Stimulated activated CD8-positive, alpha-beta memory T cell treated with anti-CD3 and anti-CD28 coated beads, Interleukin-7, amount 100 ng/mL, for 48 hours (primary cell): ENCODE measurements around the gene TMEM187.
A peak's percentile ranks its signal among the peaks of the same experiment; 100 is the strongest.

Experiments
- DNase-seq, 2 donors: peaks; one replicate each; pipeline ENCODE4 v3.0.0-alpha.2; 2020; ENCODE audit warnings: low read depth in 1 of 2; ENCODE audit errors: extremely low read depth in 1 of 2

Gene TMEM187

DNA sequence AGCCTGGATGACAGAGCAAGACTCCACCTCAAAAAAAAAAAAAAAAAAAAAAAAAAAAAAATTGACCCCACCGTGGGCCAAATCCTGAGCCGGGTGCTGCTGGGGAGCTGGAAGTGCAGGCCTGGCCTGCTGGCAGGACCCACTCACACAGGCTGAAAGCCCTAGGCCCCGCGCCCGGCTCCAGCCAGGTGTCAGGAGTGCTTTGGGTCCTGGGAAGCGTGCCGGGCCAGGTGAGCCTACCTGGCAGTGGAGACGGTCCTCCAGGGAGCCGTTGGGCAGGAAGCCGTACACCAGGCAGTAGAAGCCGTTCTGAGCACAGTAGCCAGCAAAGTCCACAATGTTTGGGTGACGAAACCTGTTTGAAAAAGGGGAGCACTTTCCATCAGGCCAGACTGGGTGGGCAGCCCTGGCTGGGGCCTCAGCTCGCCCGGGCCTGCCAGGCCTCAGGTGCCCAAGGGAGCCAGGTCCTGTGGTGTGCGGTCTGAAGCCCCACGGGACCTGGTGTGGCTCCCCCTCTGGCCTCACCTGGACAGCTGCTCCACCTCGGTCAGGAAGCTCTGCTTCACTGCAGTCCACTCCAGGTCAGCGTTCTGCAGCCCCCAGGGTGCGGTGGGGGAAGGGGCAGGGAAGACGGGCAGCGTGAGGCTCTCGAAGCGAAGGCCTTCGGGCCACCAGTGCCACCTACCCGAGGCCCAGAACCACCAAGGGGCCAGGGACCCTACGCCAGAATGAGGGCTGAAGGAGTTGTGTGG lies 45.4 kb downstream of the TMEM187 start:
- DNase-seq = no peak

DNA sequence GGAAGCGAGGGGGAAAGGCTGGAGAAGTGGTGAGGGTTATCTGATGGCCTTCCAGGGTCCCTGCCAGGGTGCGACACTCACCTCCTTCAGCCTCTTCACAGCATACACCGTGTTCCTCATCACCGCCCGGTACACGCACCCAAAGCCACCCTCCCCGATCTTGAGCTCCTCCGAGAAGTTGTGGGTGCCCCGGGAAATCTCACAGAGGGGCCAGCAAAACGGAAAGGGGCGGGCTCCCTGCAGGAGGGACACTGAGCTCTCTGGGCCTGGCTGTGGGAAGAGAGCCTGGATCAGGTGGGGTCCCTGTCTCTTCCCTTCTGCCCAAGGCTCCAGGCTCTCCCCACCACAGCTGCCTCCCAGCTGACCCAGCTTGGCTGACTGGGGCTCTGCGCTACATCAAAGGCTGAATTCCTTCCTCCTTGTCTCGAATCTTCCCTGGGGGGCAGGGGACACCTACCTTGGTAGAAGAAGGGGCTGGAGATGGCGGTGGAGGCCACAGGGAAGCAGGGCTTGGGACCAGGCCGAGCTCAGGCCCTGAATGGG lies 46.0 kb downstream of the TMEM187 start:
- no peak for DNase-seq

DNA sequence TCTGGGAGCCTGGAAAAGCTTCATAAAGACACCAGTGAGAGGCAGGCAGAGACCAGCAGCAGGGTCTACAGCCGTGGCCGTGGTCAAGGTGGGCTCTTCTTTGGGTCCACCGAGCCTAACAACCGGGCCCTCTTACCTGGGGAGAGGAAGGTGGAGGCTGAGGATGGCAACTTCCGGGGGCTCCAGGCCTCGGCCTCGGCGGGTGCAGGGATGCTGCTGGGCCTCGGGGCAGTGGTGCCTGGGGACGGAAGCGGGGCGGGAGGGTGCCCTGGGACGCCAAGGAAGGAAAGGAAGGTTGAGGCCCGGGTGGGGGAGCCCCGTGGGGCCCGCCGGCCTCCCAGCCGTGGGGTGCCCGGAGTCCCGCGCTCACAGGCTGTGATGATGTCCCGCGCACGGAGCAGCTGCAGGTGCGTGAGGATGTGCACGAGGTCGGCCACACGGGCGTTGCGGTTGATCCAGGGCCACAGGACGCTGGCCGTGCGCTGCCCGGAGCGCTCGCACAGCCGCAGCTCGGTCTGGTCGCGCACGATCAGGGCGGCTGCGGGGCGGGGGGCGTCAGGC lies 46.6 kb downstream of the TMEM187 start:
- no peak for DNase-seq

DNA sequence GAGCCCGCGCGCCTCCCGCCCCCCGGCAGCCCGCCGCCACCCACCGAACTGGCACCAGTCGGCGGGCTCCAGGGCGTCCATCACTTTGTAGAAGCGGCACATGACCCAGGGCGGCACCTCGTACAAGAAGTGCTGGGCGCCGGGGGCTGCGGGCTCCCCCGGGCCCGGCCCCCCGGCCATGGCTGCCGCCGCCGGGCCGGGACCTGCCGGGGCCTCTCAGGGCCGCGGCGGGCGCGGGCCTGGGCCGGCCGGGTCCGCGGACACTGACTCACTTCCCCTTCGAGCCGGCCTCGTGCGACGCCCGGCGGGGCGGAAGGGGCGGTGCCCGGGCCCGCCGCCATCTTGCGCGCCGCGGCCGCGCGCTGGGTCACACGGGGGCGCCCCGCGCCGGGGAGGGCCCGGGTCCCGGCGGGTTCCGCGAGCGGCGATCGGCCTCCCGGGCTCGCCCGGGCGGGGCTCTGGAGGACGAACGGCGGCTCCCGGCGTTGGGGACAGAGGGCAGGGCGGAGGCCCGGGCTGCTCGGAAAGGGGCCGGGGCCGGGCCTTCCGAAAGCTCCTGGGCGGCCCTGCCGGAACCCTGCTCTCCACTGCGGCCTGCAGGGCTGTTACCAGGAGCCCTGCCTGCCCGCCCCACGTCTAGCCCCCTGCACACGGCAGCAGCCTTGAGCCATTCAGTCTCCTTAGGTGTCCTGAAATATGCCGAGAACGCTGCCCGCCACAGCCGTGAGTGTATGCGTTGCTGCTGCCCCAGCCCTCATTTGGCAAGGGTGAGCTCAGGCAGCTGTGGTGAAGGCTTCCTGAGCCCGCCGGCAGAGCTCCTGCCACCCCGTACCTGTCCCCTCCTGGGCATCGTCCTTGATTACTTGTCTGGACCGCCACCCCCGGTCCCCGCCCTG lies 47.3 kb downstream of the TMEM187 start, which contains the start of gene IRAK1:
IRAK1 (minus strand) TSS at position 270 of the 896 bp plus-strand sequence; CDS start at position 180, 90 bp downstream.
- DNase-seq = peak in 1 of 2 donors; percentile 43

DNA sequence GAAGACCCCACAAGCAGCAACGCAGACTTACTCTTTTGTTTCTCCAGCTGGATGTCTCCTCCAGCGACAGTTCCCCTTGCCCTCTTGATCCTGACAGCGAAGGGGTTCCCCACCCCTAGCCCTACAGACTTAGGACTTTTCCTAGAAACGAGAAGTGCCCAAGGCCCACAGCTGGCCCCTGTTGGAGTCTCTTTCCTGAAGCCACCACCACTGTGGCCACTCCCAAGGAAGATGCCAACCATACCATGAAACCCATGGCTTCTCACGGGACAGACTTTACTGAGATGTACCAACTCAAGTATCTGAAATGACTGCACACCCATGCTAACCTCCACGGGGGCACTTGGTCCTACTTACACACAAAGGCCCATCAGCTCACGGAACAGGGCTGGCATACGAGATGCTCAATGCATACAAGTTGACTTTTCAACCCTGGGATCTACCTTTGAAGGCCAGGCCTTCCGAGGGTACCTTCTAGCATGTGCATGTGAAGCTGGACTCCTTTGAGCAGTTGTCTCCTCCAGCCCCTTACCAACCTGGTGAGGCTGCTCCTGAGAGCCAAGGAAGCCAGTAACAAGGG lies 48.1 kb downstream of the TMEM187 start:
- DNase-seq = no peak

DNA sequence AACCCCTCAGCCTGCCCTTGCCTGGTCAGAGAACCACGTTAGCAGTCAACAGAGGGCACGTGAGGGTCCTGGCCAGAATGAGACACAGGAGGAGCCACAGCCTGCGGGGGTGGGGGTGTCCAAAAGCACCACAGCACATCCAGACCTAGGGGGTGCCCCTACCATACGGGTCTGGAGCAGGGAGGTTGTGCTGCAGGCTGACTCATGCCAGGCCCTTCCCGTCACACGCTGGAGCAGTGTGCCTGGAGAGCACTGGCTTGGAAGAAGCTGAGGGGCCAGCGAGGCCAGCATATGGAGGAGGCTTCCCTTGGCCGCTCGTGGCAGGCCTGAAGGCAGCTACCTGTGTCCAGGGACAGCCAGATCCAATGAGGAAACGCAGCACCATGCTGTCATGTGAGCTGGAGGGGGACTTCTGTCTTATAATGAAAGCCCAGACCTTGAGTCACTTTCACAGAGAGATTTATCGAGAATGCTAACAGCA lies 48.6 kb downstream of the TMEM187 start:
- peak in 1 of 2 donors; percentile 22 for DNase-seq

DNA sequence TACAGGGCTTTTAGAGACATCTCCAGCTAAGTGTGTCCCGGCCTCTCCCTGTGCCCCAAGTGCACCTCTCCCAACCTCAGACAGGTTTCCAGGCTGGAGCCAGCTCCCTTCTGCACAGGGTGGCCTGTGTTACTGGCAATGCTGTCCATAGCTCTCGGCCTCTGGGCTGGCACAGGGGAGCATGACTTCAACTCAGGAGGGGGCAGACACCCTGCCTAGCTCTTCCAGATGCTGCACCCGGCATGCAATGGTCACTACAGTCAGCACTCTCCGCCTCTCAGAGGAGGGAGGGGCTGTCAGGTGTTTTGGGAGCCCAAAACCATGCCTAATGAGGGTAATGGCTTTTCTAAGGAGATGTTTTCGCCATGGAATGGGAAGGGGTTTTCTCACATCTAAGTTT lies 49.6 kb downstream of the TMEM187 start:
- no peak for DNase-seq

DNA sequence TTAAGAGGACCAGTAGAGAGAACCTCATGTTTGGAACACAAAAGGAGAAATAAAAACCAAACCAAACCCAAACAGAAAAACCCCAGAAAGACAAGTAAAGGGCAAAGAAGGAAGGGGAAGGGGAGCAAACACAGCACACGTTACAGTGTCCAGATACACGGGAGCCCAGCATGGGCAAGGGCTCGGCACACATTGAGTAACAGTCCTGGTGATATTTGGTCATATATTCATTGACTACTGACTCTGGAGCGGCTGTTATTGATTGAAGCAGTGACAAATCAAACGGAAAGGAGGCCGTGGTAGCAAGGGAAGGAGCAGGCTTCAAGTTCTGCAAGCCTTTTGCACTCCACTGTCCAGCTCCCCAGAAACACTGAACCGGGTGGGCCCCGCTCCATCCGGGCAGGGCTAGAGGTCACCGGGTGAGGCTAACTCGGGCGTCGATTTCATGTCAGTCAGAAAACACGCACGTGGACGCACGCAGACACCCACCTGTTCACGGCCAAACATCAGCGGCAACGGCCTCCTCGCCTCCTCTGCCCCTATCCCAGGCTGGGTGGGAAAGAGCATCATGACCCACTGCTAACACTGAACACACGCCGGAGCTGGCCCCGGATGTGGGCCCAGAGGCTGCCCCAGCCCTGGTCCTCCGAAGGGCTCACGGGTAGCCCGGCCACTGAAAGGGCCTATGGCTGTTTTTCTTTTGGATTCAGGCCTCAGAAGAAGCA lies 50.9 kb downstream of the TMEM187 start:
- no peak for DNase-seq

DNA sequence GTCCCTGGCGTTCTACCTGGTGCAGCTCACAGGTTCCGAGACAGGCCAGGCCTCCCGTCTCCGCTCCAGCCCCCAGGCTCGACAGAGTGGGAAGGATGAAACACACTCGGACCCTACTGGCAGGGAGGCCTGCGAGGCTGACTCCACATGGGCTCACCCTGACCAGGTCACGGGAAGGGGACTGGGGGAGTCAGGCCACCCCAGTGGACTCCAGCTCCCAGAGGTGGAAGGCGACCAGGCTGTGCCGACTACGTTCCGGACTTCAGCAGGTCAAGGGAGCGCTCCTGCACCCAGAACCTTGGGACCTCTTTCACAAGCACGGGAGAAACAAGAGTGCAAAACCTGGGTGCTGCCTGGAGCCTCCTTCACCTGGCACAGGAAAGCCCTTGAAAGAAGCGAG lies 51.7 kb downstream of the TMEM187 start:
- no peak for DNase-seq

DNA sequence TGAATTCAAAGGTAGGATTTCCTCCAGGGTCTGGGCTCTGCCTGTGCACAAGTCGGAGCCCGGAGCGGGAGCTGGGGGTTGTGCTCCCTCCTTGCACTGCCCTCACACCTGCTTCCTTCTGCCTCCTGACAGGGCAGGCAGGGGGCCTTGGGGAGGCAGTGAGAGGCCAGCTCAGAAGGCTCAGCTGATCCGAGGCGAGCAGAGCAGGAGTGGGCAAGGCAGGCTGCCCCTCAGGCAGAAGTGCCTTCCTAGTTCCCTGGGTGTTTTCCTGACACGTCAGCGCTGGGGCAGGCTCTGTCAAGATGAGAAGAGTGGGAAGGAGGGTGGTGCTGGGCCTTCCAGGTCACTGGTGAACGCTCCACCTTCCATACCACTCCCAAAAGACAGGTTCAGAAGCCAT lies 52.7 kb downstream of the TMEM187 start:
- no peak for DNase-seq

DNA sequence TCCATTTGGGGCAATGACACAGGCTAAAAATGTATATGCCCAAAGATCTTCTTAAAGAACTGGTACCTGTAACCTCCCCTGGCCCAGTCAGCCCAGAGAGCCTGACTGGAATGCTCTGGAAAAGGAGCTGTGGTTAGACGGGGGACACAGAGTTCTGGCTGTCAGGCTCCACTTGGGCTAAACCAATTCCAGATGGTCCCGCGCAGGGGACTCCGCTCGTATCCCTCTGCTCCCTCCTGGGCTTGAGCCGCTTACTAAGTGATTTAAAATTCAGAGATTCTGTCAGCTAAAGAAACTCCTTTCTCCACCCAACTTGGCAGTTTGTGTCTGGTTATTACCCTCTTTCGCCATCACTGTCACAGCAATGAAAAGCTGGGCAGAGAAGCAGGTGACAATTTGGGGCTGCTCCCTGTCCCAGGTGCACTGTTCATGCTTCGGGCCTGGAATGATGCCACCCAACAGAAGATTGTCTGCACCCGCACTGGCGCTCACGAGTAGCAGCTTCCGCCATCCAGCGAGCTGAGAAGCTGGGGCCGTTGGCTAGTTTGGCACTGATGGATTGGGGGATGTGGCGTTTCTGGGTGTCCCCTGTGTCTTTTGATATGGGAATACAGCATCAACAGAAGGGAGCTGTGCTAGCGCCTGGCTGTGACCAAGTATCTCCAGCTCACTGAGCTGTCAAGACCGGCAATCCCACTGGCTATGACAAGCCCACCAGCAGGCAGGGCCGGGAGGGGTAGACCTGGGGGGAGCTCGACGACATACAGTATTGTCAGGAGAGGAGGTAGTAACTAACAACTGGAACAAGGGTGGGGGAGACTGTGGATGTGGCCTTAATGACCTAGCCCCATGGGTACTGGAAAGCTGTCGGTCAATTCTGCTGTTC lies 53.8 kb downstream of the TMEM187 start:
- no peak for DNase-seq

DNA sequence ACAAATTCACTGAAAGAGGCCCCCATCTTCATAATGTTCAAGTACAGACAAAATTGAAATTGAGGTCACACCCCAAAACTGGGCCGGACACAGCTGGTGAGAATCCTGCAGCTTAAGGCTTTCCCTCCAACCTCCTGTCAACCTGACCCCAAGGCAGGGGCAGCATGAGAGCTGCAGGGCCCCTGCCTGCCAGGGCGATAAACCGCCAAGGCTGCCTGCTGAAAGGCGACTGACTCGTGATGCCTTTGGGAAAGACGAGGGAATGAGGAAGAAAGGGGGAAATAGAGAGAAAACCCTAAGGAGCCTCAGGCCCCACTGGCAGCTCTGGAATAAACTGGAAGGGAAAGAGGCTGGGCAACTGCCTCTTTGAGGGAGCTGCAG lies 54.5 kb downstream of the TMEM187 start:
- DNase-seq = no peak

DNA sequence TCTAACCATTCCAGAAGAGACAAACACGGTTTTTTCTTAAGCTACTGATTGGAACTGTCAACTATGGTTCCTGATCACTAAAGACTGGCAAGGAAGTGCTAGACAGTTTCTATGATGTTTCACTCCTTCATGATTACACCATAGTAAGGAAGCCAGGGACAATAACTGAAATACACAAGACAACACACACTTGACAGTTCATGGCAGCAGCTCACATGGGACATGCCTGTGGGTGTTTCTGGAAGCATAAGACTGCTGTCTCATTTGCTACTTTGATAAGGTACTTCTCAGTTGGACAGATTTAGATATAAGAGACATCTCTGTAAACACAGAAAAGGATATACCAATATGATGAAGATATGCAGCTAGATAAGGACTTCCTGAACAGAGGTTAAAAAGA lies 55.4 kb downstream of the TMEM187 start:
- DNase-seq = no peak

DNA sequence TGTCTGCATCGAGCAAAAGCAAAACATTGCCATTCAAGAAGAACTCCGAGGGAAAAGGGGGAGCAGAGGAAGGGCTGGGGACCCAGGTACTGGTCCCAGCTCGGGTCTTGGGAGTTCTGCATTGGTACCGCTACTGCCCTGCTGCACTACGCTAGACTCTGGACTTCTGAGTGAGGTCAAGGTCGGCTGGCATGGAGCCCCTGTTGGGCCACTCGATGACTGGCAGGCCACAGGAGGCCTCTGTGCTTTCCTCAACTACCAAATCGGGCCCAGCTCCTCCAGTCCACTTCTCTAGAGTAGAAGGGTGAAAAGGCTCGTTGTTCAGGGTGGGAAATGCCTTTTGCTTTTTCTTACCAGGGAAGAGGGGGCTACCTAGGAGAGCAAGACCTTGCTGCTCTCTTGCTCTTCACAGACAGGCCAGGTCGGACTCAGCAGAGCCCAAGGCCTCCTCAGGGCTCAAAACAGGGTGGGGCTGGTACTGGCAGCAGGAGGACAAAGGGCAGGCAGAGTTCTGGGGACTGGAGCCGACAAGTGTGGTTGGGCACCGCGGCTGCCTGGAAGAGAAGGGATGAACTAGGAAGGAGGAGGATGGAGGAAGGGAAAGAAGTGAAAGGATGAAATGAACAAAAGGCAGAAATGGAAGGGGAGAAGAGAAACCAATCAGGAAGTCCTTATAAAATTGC lies 56.1 kb downstream of the TMEM187 start:
- no peak for DNase-seq

DNA sequence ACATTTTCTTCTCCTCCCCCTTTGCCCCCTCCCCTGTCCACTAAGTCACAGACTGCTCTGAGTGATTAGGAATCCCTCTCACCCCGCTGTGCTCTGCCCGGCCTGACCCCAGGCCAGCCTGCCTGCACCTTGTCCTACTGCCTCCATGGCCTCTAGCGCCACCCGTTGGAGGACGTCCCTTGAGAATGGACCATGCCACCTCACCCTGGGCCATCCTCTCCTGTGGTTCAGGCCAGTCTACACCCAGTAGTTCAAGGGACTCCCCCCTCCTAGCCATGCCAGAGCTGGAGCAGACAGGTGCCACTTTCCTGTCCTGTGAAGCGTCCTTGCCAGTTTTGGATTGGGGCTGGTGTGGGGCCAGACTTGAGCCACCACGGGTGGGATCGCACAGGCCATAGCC lies 56.9 kb downstream of the TMEM187 start:
- DNase-seq = no peak

DNA sequence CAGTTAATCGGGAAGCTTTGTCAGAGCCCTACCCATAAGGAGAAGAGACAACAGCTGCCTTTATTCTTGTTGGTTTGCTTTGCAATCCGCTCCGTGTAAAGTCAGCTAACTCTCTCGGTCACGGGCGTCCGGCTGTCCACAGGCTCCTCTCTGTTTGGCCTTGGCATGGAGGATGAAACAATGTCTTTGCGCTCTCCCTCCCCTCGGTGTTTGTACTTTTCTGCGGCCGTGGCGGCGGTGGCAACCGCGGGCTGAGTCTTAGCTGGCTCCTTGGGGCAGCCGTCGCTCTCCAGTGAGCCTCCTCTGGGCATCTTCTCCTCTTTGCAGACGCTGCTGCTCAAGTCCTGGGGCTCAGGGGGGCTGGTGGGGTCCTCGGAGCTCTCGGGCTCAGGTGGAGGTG lies 57.7 kb downstream of the TMEM187 start:
- DNase-seq = no peak

DNA sequence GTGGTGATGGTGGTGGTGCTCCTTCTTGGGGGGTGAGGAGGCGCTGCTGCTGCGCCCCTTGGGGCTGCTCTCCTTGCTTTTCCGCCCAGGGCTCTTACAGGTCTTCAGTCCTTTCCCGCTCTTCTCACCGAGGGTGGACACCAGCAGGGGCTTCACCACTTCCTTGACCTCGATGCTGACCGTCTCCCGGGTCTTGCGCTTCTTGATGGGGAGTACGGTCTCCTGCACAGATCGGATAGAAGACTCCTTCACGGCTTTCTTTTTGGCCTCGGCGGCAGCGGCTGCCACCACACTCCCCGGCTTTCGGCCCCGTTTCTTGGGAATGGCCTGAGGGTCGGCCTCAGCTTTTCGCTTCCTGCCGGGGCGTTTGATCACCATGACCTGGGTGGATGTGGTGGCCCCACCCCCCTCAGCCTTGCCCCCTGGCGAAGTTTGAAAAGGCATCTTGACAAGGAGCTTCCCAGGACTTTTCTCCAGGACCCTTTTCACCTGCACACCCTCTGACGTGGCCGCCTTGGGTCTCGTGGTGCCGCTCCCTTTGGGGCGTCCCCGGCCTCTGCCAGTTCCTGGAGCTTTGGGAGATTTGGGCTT lies 58.3 kb downstream of the TMEM187 start:
- no peak for DNase-seq

DNA sequence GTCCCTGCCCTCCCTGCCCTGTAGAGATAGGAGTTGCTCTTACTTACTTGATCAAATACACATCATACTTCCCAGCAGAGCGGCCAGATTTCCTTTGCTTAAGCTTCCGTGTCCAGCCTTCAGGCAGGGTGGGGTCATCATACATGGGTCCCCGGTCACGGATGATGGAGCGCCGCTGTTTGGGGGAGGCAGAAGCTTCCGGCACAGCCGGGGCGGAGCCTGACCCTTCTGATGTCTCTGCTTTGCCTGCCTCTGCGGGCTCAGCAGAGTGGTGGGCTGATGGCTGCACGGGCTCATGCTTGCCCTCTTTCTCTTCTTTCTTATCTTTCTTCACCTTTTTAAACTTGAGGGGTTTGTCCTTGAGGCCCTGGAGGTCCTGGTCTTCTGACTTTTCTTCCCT lies 59.6 kb downstream of the TMEM187 start:
- DNase-seq = no peak
